ENCODE results near the gene C11orf16. TPM values are rescaled to one million over a fixed set of nuclear protein-coding genes. Genes with fewer than 3 reads are reported as not detected.

The C11orf16 gene
- polyA plus RNA-seq, 2 of the 4 experiments (the other 2 are of a cell fraction) = not detected

GRCh38 chr11:8964324-8965320 is 31.9 kb upstream of the C11orf16 start, which contains the start of gene TMEM9B:
TSS of gene TMEM9B (minus strand) at chr11:8964442. CDS start at chr11:8964313, 129 bp downstream.
- CTCF ChIA-PET = interaction anchor here (0.6 to 2.4 kb wide), 6 partner anchors 9 to 173 kb away, joined by 3 to 9 read pairs (median 3); no protein-coding TSS in a partner anchor
- 2% methylated on average over 35 of the region's 67 CpGs for WGBS (ENCODE audit: missing lambda C conversion rate)
- POLR2A ChIA-PET = interaction anchor here (0.6 to 1.8 kb wide), 13 partner anchors 9 to 648 kb away, joined by 3 to 12 read pairs (median 3); partner anchors contain the start of genes RPL27A and TRIM66
- peak; percentile 93 to 94 for ATAC-seq
- H3K4me3 ChIP-seq = peak within 1 kb of the TSS; percentile 78
- peaks cover 23% of the 10 kb centered on the region for H3K4me1 ChIP-seq
- peak; percentile 87 to 92 for DNase-seq (ENCODE audit: low read depth in 1 of 2, low spot score in 1 of 2)
- FAIRE-seq = peak; percentile 39
- H3K4me2 ChIP-seq = peak within 1 kb of the TSS; percentile 90
- no peaks in the 10 kb centered on the region for H3K9me3 ChIP-seq
- H3K27ac ChIP-seq = peak within 1 kb of the TSS; percentile 96
- no peak for TF ChIP-seq ZC3H11A (IDR thresholded peaks at IDR 0.05)
- no peak for TF ChIP-seq NPAS2 (CRISPR knock-in tag; IDR thresholded peaks at IDR 0.05; ENCODE audit: borderline replicate concordance)
- TF ChIP-seq SREBF2 (IDR thresholded peaks at IDR 0.05) = no peak
- TF ChIP-seq HOXB5 (CRISPR knock-in tag; IDR thresholded peaks at IDR 0.05) = no peak; the same call in 1 of the 2 replicates
- 0 out of 2 replicates have a peak, but pooled peaks have one; percentile 15 for TF ChIP-seq ESRRA (IDR thresholded peaks at IDR 0.05; ENCODE audit: borderline replicate concordance, low read length)
- TF ChIP-seq NFE2L2 (conservative IDR thresholded peaks at IDR 0.05; ENCODE audit: low read length) = no peak
- TF ChIP-seq, protein P1, sequence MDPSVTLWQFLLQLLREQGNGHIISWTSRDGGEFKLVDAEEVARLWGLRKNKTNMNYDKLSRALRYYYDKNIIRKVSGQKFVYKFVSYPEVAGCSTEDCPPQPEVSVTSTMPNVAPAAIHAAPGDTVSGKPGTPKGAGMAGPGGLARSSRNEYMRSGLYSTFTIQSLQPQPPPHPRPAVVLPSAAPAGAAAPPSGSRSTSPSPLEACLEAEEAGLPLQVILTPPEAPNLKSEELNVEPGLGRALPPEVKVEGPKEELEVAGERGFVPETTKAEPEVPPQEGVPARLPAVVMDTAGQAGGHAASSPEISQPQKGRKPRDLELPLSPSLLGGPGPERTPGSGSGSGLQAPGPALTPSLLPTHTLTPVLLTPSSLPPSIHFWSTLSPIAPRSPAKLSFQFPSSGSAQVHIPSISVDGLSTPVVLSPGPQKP (IDR thresholded peaks at IDR 0.05; ENCODE audit: low read depth, low read length) = no peak
- no peak for TF ChIP-seq PBX3 (IDR thresholded peaks at IDR 0.05)
- peak; percentile 88 to 96 for TF ChIP-seq JUN (IDR thresholded peaks at IDR 0.05)
- no peak for TF ChIP-seq MAFK (IDR thresholded peaks at IDR 0.05; ENCODE audit: partially characterized antibody)
- 0 out of 2 replicates have a peak, but pooled peaks have one; percentile 8 for TF ChIP-seq MAZ (IDR thresholded peaks at IDR 0.05; ENCODE audit: borderline replicate concordance, low read depth, low read length)
- no peak for TF ChIP-seq FOXS1 (CRISPR knock-in tag; IDR thresholded peaks at IDR 0.05)
- no peak for TF ChIP-seq CBX2 (IDR thresholded peaks at IDR 0.05; ENCODE audit: borderline replicate concordance, low read depth)
- TF ChIP-seq FOSB (CRISPR knock-in tag; IDR thresholded peaks at IDR 0.05) = no peak
- no peak for TF ChIP-seq EHF (CRISPR knock-in tag; IDR thresholded peaks at IDR 0.05)
- TF ChIP-seq HDAC2 (IDR thresholded peaks at IDR 0.05) = no peak
- TF ChIP-seq EHMT2 (IDR thresholded peaks at IDR 0.05; ENCODE audit: low read depth) = no peak
- no peak for TF ChIP-seq TFCP2L1 (CRISPR knock-in tag; IDR thresholded peaks at IDR 0.05)
- no peak for TF ChIP-seq RFX5 (IDR thresholded peaks at IDR 0.05)
- TF ChIP-seq ZFP36 (IDR thresholded peaks at IDR 0.05; ENCODE audit: borderline replicate concordance, partially characterized antibody) = no peak
- peak; percentile 48; the same call in 1 of the 2 replicates for TF ChIP-seq KDM5A (IDR thresholded peaks at IDR 0.05)
- peak; percentile 91 for TF ChIP-seq MAX (IDR thresholded peaks at IDR 0.05)
- 0 out of 2 replicates have a peak, but pooled peaks have one; percentile 56 for TF ChIP-seq TP53 (CRISPR knock-in tag; IDR thresholded peaks at IDR 0.05)
- TF ChIP-seq, protein P2, sequence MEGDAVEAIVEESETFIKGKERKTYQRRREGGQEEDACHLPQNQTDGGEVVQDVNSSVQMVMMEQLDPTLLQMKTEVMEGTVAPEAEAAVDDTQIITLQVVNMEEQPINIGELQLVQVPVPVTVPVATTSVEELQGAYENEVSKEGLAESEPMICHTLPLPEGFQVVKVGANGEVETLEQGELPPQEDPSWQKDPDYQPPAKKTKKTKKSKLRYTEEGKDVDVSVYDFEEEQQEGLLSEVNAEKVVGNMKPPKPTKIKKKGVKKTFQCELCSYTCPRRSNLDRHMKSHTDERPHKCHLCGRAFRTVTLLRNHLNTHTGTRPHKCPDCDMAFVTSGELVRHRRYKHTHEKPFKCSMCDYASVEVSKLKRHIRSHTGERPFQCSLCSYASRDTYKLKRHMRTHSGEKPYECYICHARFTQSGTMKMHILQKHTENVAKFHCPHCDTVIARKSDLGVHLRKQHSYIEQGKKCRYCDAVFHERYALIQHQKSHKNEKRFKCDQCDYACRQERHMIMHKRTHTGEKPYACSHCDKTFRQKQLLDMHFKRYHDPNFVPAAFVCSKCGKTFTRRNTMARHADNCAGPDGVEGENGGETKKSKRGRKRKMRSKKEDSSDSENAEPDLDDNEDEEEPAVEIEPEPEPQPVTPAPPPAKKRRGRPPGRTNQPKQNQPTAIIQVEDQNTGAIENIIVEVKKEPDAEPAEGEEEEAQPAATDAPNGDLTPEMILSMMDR (IDR thresholded peaks at IDR 0.05) = no peak
- TF ChIP-seq BCL3 (IDR thresholded peaks at IDR 0.05) = peak; percentile 84; the same call in 1 of the 3 replicates
- TF ChIP-seq PHF8 (IDR thresholded peaks at IDR 0.05; ENCODE audit: borderline replicate concordance, low read depth) = peak; percentile 99
- no peak for TF ChIP-seq RNF2 (IDR thresholded peaks at IDR 0.05; ENCODE audit: borderline replicate concordance, low read depth)
- TF ChIP-seq, protein P3, sequence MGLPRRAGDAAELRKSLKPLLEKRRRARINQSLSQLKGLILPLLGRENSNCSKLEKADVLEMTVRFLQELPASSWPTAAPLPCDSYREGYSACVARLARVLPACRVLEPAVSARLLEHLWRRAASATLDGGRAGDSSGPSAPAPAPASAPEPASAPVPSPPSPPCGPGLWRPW (IDR thresholded peaks at IDR 0.05) = no peak
- TF ChIP-seq POLR2A (IDR thresholded peaks at IDR 0.05; ENCODE audit: low read length) = peak; percentile 65
- no peak for TF ChIP-seq NR3C1 (IDR thresholded peaks at IDR 0.05)
- peak; percentile 23; the same call in 1 of the 2 replicates for TF ChIP-seq USF2 (IDR thresholded peaks at IDR 0.05)
- no peak for TF ChIP-seq FOSL2 (IDR thresholded peaks at IDR 0.05)
- TF ChIP-seq FOSL2 (CRISPR knock-in tag; IDR thresholded peaks at IDR 0.05) = no peak
- no peak; the same call in 2 of the 3 replicates for TF ChIP-seq SMC3 (IDR thresholded peaks at IDR 0.05)
- no peak for TF ChIP-seq HOXB13 (CRISPR knock-in tag; IDR thresholded peaks at IDR 0.05; ENCODE audit: low read depth)

All from A549 (cell line).